ENCODE measurements around the gene SMAD1. TPM values are rescaled to one million over a fixed set of nuclear protein-coding genes. Genes with fewer than 3 reads are reported as not detected.

The SMAD1 gene
- total and polyA plus RNA-seq, 2 donors (not counting 1 experiment from before 2014, with no cell fraction given), result 13.0 to 25.1 TPM

DNA sequence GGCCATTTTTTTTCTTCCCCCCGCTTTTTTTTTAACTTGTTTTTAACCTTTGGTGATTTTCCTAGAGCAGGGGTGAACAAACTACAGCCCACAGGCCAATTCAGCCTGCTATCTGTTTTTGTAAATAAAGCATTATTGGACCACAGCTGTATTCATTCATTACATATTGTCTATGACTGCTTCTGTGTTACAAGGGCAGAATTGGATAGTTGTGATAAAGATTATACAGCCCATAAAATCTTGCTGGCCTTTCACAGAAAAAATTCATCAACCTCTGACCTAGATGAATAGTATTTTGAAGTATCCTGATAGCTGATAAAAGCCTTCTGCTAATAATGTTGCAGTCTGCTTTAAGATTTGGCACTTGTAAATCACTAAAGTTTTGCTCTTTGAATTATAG, 63.4 kb downstream of the SMAD1 start:
- TF ChIP-seq EZH2 (IDR thresholded peaks at IDR 0.05; ENCODE audit: low read length, missing control alignments), result no peak
- TF ChIP-seq, protein P1, sequence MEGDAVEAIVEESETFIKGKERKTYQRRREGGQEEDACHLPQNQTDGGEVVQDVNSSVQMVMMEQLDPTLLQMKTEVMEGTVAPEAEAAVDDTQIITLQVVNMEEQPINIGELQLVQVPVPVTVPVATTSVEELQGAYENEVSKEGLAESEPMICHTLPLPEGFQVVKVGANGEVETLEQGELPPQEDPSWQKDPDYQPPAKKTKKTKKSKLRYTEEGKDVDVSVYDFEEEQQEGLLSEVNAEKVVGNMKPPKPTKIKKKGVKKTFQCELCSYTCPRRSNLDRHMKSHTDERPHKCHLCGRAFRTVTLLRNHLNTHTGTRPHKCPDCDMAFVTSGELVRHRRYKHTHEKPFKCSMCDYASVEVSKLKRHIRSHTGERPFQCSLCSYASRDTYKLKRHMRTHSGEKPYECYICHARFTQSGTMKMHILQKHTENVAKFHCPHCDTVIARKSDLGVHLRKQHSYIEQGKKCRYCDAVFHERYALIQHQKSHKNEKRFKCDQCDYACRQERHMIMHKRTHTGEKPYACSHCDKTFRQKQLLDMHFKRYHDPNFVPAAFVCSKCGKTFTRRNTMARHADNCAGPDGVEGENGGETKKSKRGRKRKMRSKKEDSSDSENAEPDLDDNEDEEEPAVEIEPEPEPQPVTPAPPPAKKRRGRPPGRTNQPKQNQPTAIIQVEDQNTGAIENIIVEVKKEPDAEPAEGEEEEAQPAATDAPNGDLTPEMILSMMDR (conservative IDR thresholded peaks at IDR 0.05 in 1 of 2, IDR thresholded peaks at IDR 0.05 in 1 of 2; ENCODE audit: low read depth in 1 of 2, low read length in 2 of 2), result no peak
- DNase-seq (ENCODE audit: low read depth in 2 of 2), result peak in 1 of 2 donors; percentile 31
- Histone ChIP-seq H4K20me1 (ENCODE audit: control insufficient read depth, extremely low read depth, insufficient read depth, low read length) (no peaks in the 10 kb centered on the region), H2AFZ (ENCODE audit: low read length) (no peak overlapping the region), H3K4me1 (ENCODE audit: control insufficient read depth, extremely low read depth, insufficient read depth, low read length) (peaks cover 8% of the 10 kb centered on the region), H3K9ac (ENCODE audit: insufficient read depth, low read length) (no peak overlapping the region), H3K79me2 (ENCODE audit: control insufficient read depth, insufficient read depth, low read length) (no peaks in the 10 kb centered on the region), H3K4me2 (ENCODE audit: extremely low read depth, insufficient read depth, low read length) (no peak overlapping the region), H3K36me3 (ENCODE audit: control insufficient read depth, insufficient read depth, low read length) (no peaks in the 10 kb centered on the region), H3K9me3 (ENCODE audit: control insufficient read depth, insufficient read depth, low read depth, low read length) (no peaks in the 10 kb centered on the region), H3K27me3 (ENCODE audit: control insufficient read depth, insufficient read depth, low read length) (no peaks in the 10 kb centered on the region), H3K4me3 (replicated peaks in 1 of 4; ENCODE audit: control extremely low read depth in 1 of 4, insufficient read depth in 1 of 4, low read depth in 3 of 4, low read length in 4 of 4) (no peak overlapping the region), H3K27ac (ENCODE audit: insufficient read depth, low read length) (no peak overlapping the region)

DNA sequence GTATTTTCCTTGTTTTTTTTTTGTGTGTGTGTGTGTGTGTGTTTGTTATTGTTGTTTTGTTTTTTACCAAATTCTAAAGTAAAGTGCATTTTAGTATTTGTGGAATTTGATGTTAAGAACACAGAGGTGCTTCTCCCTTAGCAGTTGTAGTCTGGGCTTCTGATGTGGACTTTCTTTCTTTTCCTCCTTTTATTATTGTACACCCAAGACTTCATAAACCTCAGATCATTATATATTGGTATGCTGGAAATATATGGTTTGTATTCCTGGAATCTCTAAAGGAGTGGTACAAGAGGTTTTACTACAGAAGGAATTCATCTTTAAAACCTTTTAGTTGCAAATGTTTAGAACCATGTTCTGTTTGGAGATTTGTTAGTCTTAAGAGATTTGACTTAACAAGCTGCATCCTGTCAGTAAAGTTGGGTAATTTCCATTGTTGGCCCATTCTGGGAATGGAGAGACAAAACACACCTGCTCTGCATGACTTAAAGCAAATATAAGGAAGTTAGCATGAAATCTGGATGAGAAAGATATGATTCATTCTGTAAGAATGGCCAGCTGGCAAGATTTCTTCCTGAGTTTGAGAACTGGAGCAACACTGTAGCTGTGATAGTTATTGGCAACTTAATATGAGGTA, 64.0 kb downstream of the SMAD1 start:
- Histone ChIP-seq H3K27ac (ENCODE audit: insufficient read depth, low read length) (no peak overlapping the region), H3K4me2 (ENCODE audit: extremely low read depth, insufficient read depth, low read length) (no peak overlapping the region), H3K36me3 (ENCODE audit: control insufficient read depth, insufficient read depth, low read length) (no peaks in the 10 kb centered on the region), H3K27me3 (ENCODE audit: control insufficient read depth, insufficient read depth, low read length) (no peaks in the 10 kb centered on the region), H3K79me2 (ENCODE audit: control insufficient read depth, insufficient read depth, low read length) (no peaks in the 10 kb centered on the region), H3K4me1 (ENCODE audit: control insufficient read depth, extremely low read depth, insufficient read depth, low read length) (peaks cover 8% of the 10 kb centered on the region), H4K20me1 (ENCODE audit: control insufficient read depth, extremely low read depth, insufficient read depth, low read length) (no peaks in the 10 kb centered on the region), H3K4me3 (replicated peaks in 1 of 4; ENCODE audit: control extremely low read depth in 1 of 4, insufficient read depth in 1 of 4, low read depth in 3 of 4, low read length in 4 of 4) (no peak overlapping the region), H2AFZ (ENCODE audit: low read length) (no peak overlapping the region), H3K9ac (ENCODE audit: insufficient read depth, low read length) (no peak overlapping the region), H3K9me3 (ENCODE audit: control insufficient read depth, insufficient read depth, low read depth, low read length) (no peaks in the 10 kb centered on the region)
- TF ChIP-seq EZH2 (IDR thresholded peaks at IDR 0.05; ENCODE audit: low read length, missing control alignments), result no peak
- peak; percentile 96 for DNase-seq (ENCODE audit: low read depth in 2 of 2)

DNA sequence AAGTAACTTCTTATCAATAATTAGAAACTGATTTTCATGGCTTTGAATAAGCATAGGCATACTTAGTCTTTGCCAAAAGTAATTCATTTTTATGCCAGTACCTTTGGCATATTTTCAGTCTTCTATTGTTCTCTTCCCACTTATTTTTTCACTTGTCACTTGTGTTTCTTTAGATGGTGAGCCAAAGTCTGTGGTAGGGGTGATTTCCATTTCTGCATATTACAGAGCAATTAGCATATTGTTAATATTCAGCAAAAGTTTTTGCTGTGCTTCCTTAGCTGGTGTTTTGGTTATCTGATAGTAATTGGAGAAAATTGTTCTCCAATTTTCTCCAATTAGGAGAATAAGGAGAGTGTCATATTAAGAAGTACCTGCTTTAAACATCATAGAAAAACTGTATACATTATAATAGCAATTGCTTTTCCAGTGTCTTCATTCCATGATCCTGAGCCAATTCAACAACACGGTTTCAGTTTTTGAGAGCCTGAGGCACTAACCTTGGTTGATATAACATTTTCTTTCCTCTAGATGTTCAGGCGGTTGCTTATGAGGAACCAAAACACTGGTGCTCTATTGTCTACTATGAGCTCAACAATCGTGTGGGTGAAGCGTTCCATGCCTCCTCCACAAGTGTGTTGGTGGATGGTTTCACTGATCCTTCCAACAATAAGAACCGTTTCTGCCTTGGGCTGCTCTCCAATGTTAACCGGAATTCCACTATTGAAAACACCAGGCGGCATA, 64.7 kb downstream of the SMAD1 start:
- no peaks in the 10 kb centered on the region for H3K36me3 ChIP-seq (ENCODE audit: control insufficient read depth, insufficient read depth, low read length)
- no peak overlapping the region for H3K4me3 ChIP-seq (replicated peaks in 1 of 4; ENCODE audit: control extremely low read depth in 1 of 4, insufficient read depth in 1 of 4, low read depth in 3 of 4, low read length in 4 of 4)
- no peaks in the 10 kb centered on the region for H4K20me1 ChIP-seq (ENCODE audit: control insufficient read depth, extremely low read depth, insufficient read depth, low read length)
- peak in 1 of 2 donors; percentile 80 for DNase-seq (ENCODE audit: low read depth in 2 of 2)
- no peak for TF ChIP-seq EZH2 (IDR thresholded peaks at IDR 0.05; ENCODE audit: low read length, missing control alignments)
- TF ChIP-seq, protein P1 (conservative IDR thresholded peaks at IDR 0.05 in 1 of 2, IDR thresholded peaks at IDR 0.05 in 1 of 2; ENCODE audit: low read depth in 1 of 2, low read length in 2 of 2), result no peak
- H3K79me2 ChIP-seq (ENCODE audit: control insufficient read depth, insufficient read depth, low read length), result no peaks in the 10 kb centered on the region
- no peak overlapping the region for H3K27ac ChIP-seq (ENCODE audit: insufficient read depth, low read length)
- H3K9ac ChIP-seq (ENCODE audit: insufficient read depth, low read length), result no peak overlapping the region
- H3K4me2 ChIP-seq (ENCODE audit: extremely low read depth, insufficient read depth, low read length), result no peak overlapping the region
- H3K4me1 ChIP-seq (ENCODE audit: control insufficient read depth, extremely low read depth, insufficient read depth, low read length), result peaks cover 8% of the 10 kb centered on the region
- H2AFZ ChIP-seq (ENCODE audit: low read length), result no peak overlapping the region
- no peaks in the 10 kb centered on the region for H3K27me3 ChIP-seq (ENCODE audit: control insufficient read depth, insufficient read depth, low read length)
- H3K9me3 ChIP-seq (ENCODE audit: control insufficient read depth, insufficient read depth, low read depth, low read length), result no peaks in the 10 kb centered on the region
